Aorta (tissue), 5 donors: ENCODE data around the gene F10. TPM values are rescaled to one million over a fixed set of nuclear protein-coding genes. Genes with fewer than 3 reads are reported as not detected.

Source experiments
- ATAC-seq: fragments of 200-7000 bp; cut with Tn5 transposase; one replicate; pipeline ENCODE4 v1.9.1; 2022; ENCODE audit warnings: moderate library complexity; ENCODE audit not compliant: low FRiP score
- DNase-seq, 2 donors: peaks; one replicate each; pipeline ENCODE4 v3.0.0-alpha.2; 2020
- H3K27ac ChIP-seq, 2 donors: one replicate each; pipeline ENCODE4 v1.5.1; 2013; ENCODE audit warnings: low read length in 2 of 2, mild to moderate bottlenecking in 2 of 2, moderate library complexity in 2 of 2, control low read depth in 1 of 2, inconsistent platforms in 1 of 2, low read depth in 1 of 2
- H3K27me3 ChIP-seq, 2 donors: one replicate each; pipeline ENCODE4 v1.6.1; 2013; ENCODE audit warnings: control low read depth in 1 of 2, low read length in 1 of 2, mild to moderate bottlenecking in 1 of 2, moderate library complexity in 1 of 2; ENCODE audit not compliant: insufficient read depth in 2 of 2, control insufficient read depth in 1 of 2
- H3K36me3 ChIP-seq, 2 donors: one replicate each; pipeline ENCODE4 v1.6.1; 2013; ENCODE audit warnings: control low read depth in 1 of 2, low read length in 1 of 2, mild to moderate bottlenecking in 1 of 2; ENCODE audit not compliant: insufficient read depth in 2 of 2, control insufficient read depth in 1 of 2
- H3K4me1 ChIP-seq, 2 donors: one replicate each; pipeline ENCODE4 v1.6.1; 2013; ENCODE audit warnings: low read length in 2 of 2, control low read depth in 1 of 2, mild to moderate bottlenecking in 1 of 2, moderate library complexity in 1 of 2; ENCODE audit not compliant: insufficient read depth in 2 of 2, control insufficient read depth in 1 of 2
- H3K4me3 ChIP-seq, 2 donors: one replicate each; pipeline ENCODE4 v1.5.1; 2013; ENCODE audit warnings: low read length in 2 of 2, control low read depth in 1 of 2, mild to moderate bottlenecking in 1 of 2
- H3K9me3 ChIP-seq: one replicate; pipeline ENCODE4 v1.6.1; 2013; ENCODE audit warnings: mild to moderate bottlenecking, low read length; ENCODE audit not compliant: control insufficient read depth
- WGBS, 2 donors: extraction: QIAGEN DNeasy Blood & Tissue Kit; methylation state at CpG; one replicate each; pipeline ENCODE4 v1.1.7; 2013; 5-methylcytosine and 5-hydroxymethylcytosine counted together
- intact Hi-C, 2 donors: fragments of 100-400 bp; cut with DNase I; formaldehyde crosslinking; loops; one replicate each; pipeline versions ENCODE4 v1.14.2 to v1.15.0; 2022
- polyA plus RNA-seq, 2 donors: library from polyadenylated mRNA; stranded (reverse); fragments of 200-250 nt; gene quantifications; one replicate each; pipeline ENCODE4 v1.2.3, GENCODE V29; 2013
- total RNA-seq, 2 donors: library from RNA; stranded (reverse); fragmentation: NEBNext Ultra II Directional; extraction: Animal tissue kit (Norgen Biotek cat#: 25700); gene quantifications; one replicate each; pipeline ENCODE4 v1.2.1, GENCODE V29; 2021
- donor health status: healthy with polysubstance abuse.
- donor health status: Bipolar disorder and iron deficiency.
- donor health status: DM: no; HTN: no; CAD: no.
- donor health status: DM: no; HTN: no; CAD: no.
- donor health status: DM: yes; HTN: yes; CAD: no.

Gene F10
- total and polyA plus RNA-seq, 4 donors, result 6.5 to 38.4 (median 13.8) TPM

DNA sequence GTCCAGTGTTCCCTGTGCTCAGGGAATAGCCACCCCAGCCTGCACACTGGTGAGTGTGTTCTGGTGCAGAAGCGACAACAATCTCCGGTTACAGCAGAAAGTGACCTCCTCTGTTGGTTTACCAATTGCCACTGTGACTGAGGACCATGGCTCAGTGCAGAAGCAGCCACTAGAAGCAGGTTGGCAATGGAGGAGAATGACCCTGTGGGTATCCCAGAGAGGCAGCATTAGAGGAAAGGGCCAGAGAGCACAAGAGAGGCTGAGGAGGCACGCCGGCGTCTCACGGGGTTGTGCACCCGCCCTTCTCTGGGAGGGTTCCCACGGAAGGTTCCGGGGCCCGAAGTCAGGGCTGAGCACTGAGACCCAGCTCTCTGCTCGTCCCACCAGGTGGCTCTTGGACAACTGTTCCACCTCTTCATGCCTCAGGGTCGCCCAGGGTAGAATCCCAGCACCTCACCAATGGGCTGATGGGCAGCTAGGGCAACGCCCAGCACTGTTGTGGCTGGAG lies 49.9 kb downstream of the F10 start:
- DNase-seq (no peak), ATAC-seq (no peak)
- WGBS, 2 donors, result 92 to 93% methylated on average over 13 of the region's 13 CpGs
- Histone ChIP-seq H3K27me3 (no peaks in the 10 kb centered on the region), H3K4me3 (no peak overlapping the region), H3K36me3 (peaks cover 0 to 4% of the 10 kb centered on the region in 2 donors), H3K4me1 (no peaks in the 10 kb centered on the region), H3K27ac (no peak overlapping the region), H3K9me3 (no peaks in the 10 kb centered on the region)
- intact Hi-C loops, result no loop called here

DNA sequence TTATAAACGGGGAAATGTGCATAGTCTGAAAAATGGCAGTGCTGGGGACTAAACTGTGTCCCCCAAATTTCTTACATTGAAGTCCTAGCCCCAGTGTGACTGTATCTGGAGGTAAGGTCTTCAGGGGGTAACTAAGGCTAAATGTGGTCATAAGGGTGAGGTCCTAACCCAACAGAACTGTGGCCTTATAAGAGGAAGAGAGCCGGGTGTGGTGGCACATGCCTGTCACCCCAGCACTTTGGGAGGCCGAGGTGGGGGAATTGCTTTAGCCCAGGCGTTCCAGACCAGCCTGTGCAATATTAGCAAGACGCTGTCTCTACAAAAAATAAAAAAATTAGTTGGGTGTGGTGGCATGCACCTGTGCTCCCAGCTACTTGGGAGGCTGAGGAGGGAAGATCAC lies 53.7 kb downstream of the F10 start:
- ATAC-seq (no peak), DNase-seq (peak in 1 of 2 donors; percentile 64)
- H3K27me3 ChIP-seq, result no peaks in the 10 kb centered on the region
- no peak overlapping the region for H3K27ac ChIP-seq
- no peak overlapping the region for H3K4me3 ChIP-seq
- intact Hi-C loops, result no loop called here
- H3K4me1 ChIP-seq, result no peaks in the 10 kb centered on the region
- H3K36me3 ChIP-seq, result peaks cover 2 to 18% of the 10 kb centered on the region in 2 donors
- 73 to 74% methylated on average over 5 of the region's 5 CpGs for WGBS, 2 donors
- no peaks in the 10 kb centered on the region for H3K9me3 ChIP-seq

- Histone ChIP-seq H3K27ac (no peak overlapping the region), H3K36me3 (peaks cover 2 to 15% of the 10 kb centered on the region in 2 donors), H3K9me3 (no peaks in the 10 kb centered on the region), H3K27me3 (no peaks in the 10 kb centered on the region), H3K4me1 (no peaks in the 10 kb centered on the region), H3K4me3 (no peak overlapping the region)
- 96 to 97% methylated on average over 14 of the region's 14 CpGs for WGBS, 2 donors
- DNase-seq (no peak), ATAC-seq (no peak)
- intact Hi-C loops, result no loop called here
Measured at GRCh38 chr13:113176822-113177221, 54.2 kb downstream of the F10 start.

DNA sequence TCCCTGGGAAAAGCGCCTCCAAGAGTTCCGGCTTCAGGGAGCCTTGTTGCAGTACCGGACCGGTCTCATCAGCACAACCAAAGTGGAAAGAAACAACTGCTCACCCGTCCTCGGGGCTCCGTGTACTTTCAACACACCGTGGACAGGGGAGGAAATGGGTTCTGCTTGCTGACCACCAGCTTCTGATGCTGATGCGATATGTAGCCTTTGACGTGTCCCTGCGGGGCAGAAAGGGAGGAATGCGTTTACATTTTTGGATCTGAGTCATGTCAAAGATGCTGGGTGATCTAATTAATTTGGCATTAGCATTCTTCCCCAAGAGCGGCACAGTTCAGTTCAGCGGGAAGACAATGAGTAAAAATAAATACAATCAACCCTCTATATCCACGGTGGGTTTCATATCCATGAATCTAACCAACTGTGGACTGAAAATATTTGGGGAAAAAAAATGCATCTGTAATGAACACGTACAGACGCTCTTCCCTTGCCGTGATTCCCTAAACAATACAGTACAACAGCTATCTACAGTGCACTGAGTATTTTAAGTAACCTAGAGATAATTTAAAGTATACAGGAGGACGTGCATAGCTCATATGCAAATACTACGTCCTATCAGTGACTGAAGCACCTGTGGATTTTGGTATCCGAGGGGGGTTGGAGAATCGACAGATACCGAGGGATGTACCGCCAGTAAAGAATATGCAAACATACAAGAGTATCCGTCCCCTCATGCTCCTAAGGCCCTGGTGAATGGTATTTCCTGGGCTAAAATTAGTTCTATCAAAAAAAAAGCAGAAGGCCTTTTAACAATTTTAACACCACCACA lies 55.7 kb downstream of the F10 start:
- intact Hi-C loops, result no loop called here
- no peak overlapping the region for H3K27ac ChIP-seq
- H3K27me3 ChIP-seq, result no peaks in the 10 kb centered on the region
- WGBS, 2 donors, result 51 to 54% methylated on average over 25 of the region's 25 CpGs
- no peaks in the 10 kb centered on the region for H3K4me1 ChIP-seq
- H3K9me3 ChIP-seq, result no peaks in the 10 kb centered on the region
- peaks cover 2 to 15% of the 10 kb centered on the region in 2 donors for H3K36me3 ChIP-seq
- ATAC-seq, result no peak
- H3K4me3 ChIP-seq, result no peak overlapping the region
- no peak for DNase-seq

- no peaks in the 10 kb centered on the region for H3K27me3 ChIP-seq
- no peak overlapping the region for H3K4me3 ChIP-seq
- H3K27ac ChIP-seq, result no peak overlapping the region
- ATAC-seq, result no peak
- H3K36me3 ChIP-seq, result peaks cover 2 to 19% of the 10 kb centered on the region in 2 donors
- DNase-seq, result no peak
- no peaks in the 10 kb centered on the region for H3K4me1 ChIP-seq
- H3K9me3 ChIP-seq, result no peaks in the 10 kb centered on the region
- WGBS, 2 donors, result 53 to 57% methylated on average over 3 of the region's 3 CpGs
- intact Hi-C loops, result no loop called here
Measured at GRCh38 chr13:113178896-113179167, 56.2 kb downstream of the F10 start.

- intact Hi-C loops, result no loop called here
- ATAC-seq (no peak), DNase-seq (no peak)
- Histone ChIP-seq H3K9me3 (no peaks in the 10 kb centered on the region), H3K36me3 (peaks cover 2 to 19% of the 10 kb centered on the region in 2 donors), H3K27me3 (no peaks in the 10 kb centered on the region), H3K4me3 (no peak overlapping the region), H3K27ac (no peak overlapping the region), H3K4me1 (no peaks in the 10 kb centered on the region)
- 86% methylated on average over 28 of the region's 28 CpGs for WGBS, 2 donors
Measured at GRCh38 chr13:113179374-113180230, 57.0 kb downstream of the F10 start.

GRCh38 chr13:113182046-113182445 lies 59.4 kb downstream of the F10 start:
- H3K27ac ChIP-seq, result no peak overlapping the region
- H3K36me3 ChIP-seq, result peaks cover 2 to 18% of the 10 kb centered on the region in 2 donors
- DNase-seq (no peak), ATAC-seq (no peak)
- no peaks in the 10 kb centered on the region for H3K9me3 ChIP-seq
- 88% methylated on average over 4 of the region's 4 CpGs for WGBS, 2 donors
- intact Hi-C loops, result no loop called here
- no peaks in the 10 kb centered on the region for H3K27me3 ChIP-seq
- H3K4me1 ChIP-seq, result no peaks in the 10 kb centered on the region
- H3K4me3 ChIP-seq, result no peak overlapping the region

- Histone ChIP-seq H3K27me3 (no peaks in the 10 kb centered on the region), H3K4me1 (no peaks in the 10 kb centered on the region), H3K36me3 (peaks cover 3 to 14% of the 10 kb centered on the region in 2 donors), H3K9me3 (no peaks in the 10 kb centered on the region), H3K4me3 (no peak overlapping the region), H3K27ac (no peak overlapping the region)
- no peak for DNase-seq
- ATAC-seq, result no peak
- intact Hi-C loops, result no loop called here
- WGBS, 2 donors, result 90 to 91% methylated on average over 14 of the region's 14 CpGs
Measured at GRCh38 chr13:113183450-113184129, 61.0 kb downstream of the F10 start.
